GM15510 (cell line): Measurements from ENCODE around the gene WWOX.

ENCODE experiments used
- POLR2A ChIP-seq: IDR thresholded peaks from 3 replicates; pipeline ENCODE4 v1.6.1; 2011; ENCODE audit warnings: borderline replicate concordance; ENCODE audit not compliant: insufficient read length; ENCODE audit errors: extremely low read depth

WWOX gene

DNA sequence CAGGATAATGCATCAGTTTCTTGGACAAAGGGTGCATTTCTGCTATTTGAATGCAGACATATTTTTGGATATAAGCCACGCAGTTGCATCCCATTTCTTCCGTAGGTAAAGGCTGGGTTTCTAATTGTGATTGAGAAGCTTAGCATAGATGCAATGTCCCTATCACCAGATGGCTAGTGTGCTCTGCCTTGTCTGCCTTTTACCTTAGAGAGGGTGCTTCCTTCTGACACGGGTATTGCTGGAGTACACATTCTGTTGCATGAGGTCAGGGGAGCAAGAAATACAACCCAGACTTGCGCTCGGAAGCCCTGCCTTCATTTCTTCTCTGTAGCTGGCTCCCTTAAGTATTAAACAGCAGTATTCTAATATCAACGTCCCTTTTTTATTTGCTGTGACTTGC, 337.4 kb downstream of the WWOX start:
- no peak for TF ChIP-seq POLR2A

DNA sequence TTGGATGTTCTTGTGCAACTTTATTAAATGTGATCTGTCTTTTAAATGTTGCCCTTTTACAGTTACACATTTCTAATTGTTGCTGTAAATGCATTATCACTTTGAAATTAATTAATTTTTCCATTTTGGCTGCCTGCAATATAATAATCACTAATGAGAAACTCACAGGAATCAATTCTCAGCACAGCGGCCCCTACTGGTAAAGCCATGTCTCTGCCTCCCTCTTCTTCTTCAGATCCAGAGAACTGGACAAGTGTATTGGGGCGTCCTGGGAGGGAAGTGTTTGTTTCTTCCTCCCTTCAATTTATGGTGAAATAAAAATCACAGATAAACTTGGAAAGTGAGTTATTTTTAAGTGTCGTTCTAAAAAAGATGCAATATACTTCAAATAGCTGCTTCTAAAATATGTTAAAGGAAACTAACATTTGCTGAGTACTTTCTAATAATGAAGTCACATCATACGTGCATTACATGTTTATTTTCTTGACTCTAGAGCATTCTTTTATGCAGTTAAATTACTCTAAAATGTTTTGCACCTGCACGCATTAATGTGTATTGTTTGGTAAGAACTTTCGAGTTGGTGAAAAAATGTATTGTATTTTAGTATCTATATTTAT, 338.0 kb downstream of the WWOX start:
- TF ChIP-seq POLR2A = no peak

DNA sequence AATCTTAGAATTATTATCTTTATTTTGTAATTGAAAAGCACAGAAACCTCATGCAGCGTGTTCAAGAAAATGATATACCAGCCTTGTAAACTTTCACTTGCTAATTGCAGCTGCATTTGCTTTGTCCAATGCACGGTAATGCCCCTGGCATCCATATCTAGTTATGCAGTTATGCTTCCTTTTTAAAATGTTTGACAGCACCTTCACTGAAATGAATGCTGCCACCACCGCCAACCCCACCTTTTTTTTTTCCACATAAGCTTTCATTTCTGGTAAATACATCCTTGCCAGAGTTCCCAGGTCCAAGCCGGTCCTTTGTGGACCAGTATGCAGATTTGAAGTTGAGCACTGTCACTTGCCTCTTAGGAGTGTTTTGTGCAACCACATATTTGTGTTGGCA, 338.8 kb downstream of the WWOX start:
- TF ChIP-seq POLR2A = no peak

DNA sequence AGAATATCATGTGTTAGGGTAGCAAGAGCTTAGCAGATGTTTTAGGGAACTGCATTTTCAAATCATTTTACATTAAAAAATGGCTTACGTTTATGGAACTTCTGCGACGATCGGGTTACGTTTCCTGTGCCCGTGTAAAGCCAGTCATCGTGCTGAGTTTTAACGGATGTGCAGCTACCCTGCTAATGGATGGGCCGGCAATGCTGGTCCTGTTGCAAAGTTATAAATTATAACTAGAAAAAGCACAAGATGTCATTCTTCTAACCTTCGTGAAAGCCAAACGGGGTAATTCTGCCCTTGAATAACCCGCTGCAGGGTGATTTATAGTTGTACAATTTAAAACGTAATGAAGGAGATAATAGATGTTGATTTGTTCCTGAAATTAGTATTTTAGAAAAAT, 339.2 kb downstream of the WWOX start:
- no peak for TF ChIP-seq POLR2A

DNA sequence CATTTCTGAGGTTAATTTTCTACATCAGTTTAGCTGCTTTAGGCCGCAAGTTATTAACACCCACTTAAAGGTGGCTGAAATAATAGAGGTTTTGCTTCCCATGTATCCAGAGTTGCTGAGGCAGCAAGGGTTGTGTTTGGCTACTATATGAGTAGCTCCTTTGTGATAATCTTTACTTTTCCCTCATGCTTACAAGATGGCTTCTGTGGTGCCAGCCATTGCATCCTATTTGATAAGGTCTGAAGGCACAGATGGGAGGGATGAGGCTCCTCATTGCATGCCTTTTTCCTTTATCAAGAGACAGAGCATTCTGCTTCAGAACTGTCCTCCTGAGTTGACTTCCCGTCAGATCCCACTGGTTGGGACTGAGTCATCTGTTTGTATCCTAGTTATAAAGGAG, 340.2 kb downstream of the WWOX start:
- no peak for TF ChIP-seq POLR2A

DNA sequence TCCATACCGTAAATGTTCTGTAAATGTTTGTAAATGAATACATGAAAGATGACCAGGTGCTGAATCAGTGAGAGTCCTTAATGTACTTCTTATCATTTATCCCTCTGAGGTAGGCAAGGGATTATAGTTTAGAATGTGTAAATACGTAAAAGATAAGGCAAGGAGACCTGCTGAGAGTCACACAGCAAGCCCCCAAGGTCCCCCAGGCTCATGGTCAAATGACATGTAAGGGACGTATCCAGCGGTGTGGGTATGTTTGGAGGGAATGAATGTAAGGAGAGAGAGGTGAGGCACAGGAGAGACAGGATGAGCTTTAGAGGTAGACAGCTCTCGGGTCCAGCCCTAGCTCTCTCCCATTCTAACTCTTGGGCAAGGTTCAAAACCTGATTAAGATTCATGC, 341.8 kb downstream of the WWOX start:
- no peak for TF ChIP-seq POLR2A

DNA sequence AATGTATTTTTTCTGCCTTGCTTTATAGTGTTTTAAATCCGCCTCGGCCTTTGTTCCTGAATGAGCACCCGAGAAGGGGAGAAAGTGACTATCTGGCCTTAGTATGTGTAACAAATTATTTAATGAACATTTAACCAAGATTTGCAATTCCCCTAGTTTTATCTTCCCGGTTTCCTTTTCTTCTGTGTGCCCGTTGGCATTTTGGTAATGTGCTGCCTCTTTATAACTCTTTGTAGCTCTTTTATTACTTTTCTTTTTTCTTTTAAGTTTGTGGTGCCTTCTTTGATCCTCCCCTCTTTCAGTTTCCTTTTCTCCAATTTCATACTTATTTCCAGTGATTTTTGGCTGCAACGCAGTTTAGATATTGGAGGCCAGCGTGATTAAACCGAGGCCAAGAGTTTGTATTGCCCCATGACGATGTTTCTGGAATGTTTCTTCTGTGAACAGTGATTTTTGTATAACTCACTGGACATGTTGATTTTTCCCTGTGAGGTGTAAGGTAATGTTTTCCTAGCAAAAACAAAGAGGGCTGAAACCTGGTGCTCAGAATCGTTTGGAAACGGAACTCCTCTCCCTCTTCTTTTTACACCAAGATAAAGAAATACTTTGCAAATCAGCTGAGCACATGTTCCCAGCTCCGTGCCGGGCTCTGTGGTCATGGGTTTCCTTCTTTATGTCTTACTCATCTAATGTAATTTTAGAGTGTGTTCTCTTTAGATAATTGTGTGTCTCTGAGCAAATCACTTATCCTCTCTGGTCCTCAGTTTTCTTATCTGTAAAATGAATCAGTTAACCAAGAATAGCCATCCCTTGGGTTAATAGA, 344.3 kb downstream of the WWOX start:
- TF ChIP-seq POLR2A = no peak

DNA sequence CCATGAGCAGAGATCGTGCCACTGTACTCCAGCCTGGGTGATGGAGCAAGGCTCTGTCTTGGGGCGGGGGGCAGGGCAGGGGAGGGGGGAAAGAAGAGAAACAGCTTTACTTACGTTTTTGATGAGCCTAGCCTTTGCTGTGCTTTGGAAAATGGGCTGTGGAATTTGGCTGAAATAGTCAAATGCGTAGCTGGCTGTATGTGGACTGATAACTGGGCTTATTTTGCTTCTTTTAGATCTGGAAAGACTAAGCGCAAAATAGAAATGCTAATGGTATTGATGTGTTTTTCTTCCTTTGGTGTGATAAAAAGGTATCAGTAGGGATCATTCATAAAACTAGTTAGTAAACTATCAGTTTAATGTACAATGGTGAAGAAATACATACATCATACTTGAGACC, 346.4 kb downstream of the WWOX start:
- no peak for TF ChIP-seq POLR2A

DNA sequence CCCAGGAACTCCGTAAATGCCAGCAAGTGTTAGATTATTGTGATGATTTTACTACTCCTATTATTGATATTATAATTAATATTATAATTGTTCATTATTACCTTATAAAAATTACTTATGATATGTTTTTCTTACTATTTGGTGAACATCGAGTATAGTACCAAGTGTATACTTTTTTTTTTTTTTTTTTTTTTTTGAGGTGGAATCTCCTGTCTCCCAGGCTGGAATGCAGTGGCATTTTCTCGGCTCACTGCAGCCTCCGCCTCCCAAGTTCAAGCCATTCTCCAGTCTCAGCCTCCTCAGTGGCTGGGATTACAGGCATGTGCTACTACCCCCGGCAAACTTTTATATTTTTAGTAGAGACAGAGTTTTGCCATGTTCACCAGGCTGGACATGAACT, 347.0 kb downstream of the WWOX start:
- TF ChIP-seq POLR2A = no peak

DNA sequence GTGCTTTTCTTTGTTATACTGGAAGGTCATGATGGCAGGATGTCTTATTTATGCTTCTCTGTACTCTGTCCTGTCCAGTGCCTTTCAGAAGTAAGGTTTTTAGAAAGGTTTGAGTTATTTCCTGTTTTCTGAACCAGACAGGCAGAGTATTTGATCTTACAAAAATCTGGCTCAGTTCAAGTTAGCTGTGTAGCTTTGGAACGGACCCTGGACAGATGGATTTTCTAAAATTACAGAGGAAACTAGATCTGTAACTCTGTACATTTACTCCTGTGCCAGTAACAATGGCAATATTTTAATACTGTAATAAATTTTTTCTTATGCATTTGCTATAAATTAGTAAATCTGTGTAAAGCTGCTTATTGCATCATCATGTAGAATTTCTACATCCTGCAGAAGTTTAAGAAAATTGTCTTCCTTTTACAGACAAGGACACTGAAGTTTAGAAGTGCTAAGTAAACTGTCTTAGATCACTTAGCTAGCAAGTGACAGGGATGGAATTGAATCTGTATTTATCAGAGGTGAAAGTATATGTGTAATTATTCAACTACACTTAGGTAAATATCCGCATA, 347.6 kb downstream of the WWOX start:
- TF ChIP-seq POLR2A = no peak

DNA sequence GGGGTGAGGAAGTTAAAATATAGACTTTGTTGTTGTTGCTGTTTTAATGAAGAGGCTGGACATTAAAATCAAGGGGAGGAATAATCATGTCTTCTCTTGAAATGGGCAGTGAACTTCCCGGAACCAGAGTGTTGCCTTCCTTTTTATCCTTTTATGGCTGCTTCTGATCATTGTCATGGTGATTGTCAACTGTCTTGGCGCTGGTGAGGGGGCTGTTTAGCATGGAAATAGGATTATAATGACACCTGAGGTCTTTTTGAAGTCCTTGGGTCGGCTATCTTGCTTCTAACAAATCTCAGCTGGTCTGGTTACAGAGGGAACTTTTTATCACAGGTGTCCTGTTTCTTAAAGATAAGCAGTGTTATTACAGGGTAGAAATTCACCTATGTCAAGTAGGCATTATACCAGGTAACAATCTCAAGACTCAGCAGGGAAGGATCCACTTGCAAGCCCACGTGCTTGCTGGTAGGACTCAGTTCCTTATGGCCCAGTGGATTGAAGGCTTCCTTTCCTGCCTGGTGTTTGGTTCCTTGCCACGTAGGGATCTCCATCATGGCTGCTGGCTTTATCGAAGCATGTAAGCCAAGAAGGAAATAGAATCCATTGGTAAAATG, 349.3 kb downstream of the WWOX start:
- TF ChIP-seq POLR2A = no peak

DNA sequence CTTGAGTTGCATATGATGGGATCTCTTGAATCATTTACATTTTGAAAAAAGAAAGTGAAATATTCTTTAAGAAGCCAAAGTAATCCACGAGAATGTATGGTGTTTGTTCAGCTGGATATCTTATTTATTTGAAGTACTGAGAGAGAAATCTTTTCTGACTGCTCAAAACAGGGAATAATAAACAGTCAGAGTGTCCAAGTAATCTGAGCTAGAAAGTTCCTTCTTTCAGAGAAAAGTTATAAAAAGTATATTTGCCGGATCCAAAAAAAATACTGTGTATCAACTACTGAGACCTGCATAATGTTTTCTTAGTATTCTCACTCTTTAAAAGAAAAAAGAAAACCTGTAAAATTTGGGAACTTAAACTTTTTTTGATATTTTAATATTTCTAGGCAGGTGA, 350.8 kb downstream of the WWOX start:
- TF ChIP-seq POLR2A = no peak

DNA sequence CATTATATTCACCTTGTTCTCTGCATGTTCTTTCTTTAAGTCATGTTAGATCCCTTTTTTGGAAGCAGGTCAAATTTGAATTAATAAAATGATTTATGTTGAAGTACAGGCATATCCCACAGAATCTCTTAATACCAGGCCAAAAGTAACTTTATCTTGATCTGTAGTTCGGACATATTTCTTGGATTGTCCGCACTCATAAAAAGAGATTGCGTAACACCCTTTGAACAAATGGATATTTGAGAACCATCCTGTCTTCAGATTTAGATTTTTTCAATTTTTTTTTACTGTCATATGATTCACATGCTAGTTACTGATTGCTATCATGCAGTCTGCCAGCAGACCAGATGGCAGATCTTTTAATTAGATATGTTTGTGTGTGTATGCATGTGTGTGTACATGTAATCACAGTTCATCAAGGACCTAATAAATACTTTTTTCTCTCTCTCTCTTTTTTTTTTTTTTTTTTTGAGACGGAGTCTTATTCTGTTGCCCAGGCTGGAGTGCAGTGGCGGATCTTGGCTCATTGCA, 352.6 kb downstream of the WWOX start:
- TF ChIP-seq POLR2A = no peak

DNA sequence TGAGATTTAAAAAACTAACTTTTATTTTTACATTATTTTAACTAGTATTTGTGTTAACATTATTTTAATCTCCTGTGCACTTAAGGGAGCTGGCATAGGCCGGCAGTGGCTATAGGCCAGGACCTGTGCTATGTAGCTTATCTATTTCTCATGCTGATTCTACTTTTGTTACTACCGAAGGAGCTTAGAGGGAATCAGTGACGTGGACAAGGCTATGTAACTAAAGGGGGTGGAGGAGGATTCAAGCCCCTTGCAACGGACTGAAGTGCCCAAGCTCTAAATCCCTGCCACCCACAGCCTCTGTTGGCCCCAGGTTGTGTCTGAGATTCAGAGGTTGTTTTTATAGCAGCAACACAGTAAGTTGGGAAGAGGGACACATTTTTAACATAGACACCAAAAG, 356.4 kb downstream of the WWOX start:
- no peak for TF ChIP-seq POLR2A

DNA sequence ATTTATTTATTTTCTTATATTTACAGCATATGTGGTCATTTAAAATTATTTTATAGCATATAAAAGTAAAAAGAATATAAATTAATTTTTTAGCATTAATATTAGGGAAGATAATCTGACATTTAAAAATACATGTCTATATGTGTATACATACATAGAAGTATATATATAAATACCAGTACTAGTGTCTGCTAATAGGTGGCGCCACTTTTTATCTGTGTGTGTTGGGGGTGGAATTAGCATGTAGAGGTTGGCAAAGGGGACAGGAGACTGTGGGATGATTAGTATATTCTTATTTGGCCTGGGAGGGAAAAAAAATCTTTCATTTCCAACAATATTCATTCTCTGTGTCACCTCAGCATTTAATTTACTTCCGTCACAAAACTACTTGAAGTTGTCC, 359.1 kb downstream of the WWOX start:
- no peak for TF ChIP-seq POLR2A
